GM21423 (cell line): Measurements from ENCODE around the gene PRLH.

Experiments
- ATAC-seq: cut with Tn5 transposase; IDR thresholded peaks from one replicate; pipeline ENCODE4 v1.9.1; 2021; ENCODE audit warnings: mild to moderate bottlenecking, moderate library complexity; ENCODE audit not compliant: unreplicated experiment

PRLH gene

DNA sequence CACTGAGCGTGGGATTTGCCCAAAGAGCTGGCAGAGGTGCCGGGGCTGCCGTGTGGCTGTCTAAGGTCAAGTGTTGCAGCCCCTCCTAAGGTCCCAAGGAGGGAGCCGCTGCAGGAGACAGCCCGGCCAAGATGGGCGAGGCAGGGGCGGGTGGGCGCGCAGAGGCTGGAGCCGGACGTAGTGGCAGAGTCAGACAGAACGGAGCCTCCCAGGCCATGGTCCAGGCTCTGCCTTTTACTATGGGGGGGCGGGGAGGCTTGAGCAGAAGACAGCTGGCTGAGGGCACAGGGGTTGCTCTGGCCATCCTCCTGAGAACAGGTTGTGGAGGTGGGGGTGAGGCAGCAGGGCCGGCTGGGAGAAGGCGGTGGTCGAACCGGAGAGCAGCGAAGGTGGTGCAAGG lies 27.5 kb upstream of the PRLH start:
- ATAC-seq = no peak

DNA sequence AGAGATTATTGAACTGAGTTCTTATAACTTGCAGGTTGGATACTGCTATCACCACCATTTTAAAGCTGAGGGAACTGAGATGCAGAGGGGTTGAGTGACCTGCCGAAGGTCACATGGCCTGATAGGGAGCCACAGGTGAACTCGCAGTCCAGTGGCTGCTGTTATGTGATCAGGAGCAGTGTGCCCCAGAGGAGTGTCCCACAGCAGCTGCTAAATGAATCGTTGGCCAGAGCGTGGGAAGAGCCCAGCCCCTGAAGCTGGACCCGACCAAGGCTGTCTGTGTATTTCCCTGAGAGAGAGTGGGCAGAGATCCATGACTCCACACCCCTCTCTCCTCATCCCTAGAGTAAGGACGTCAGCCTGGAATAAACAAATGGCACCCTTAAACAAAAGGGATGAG lies 26.7 kb upstream of the PRLH start:
- ATAC-seq = no peak

DNA sequence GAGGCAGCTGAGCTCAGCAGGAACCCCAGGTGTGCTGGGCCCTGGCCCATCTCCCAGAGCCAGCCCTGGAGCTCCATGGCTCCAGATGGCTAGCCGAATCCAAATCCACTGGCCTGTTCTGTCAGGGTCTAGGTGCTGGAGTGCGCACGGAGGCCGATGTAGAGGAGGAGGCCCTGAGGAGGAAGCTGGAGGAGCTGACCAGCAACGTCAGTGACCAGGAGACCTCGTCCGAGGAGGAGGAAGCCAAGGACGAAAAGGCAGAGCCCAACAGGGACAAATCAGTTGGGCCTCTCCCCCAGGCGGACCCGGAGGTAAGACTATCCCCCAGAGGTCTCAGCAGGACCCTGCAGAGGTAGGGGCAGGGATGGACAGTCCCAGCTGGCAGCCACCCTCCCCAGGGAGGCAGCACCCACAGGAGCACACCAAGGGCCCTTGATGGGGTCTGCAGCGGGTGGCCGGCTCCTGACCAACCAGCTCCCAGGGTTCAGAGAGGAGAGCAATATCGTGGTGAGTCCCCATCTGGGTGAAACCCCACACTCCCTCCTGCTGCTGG lies 26.1 kb upstream of the PRLH start:
- no peak for ATAC-seq

DNA sequence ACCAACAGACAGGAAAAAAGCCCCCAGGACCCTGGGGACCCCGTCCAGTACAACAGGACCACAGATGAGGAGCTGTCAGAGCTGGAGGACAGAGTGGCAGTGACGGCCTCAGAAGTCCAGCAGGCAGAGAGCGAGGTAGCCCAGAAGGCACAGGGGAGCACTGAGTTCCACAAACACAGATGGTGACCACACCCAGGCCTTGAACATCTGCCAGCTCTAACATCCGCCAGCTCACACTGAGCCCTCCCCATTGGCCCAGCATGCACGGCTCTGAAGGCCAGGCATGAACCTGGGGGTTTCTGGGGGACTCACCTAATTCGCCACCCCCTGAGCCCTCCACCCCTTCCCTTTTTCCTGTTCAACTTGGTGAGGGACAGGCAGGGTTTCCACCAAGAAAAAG lies 25.6 kb upstream of the PRLH start:
- no peak for ATAC-seq

DNA sequence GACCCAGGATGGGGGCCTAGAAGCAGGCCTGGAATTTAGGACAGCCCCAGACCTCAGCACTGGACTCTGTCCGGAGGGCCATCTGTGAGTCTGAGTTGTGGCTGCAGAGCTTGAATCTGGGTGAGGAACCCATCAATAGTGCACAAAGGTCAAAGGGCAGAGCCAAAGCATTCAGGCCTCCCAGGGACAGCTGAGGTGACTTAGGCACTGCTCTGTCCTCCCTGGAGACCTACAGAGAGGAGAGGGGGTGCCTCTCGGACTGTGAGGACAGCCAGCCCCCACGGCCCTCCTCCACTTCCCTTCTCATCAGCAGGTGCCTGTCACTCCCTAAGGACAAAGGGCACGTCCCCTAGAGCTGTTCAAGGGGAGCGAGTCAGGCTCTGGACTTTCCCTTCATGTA lies 25.1 kb upstream of the PRLH start:
- no peak for ATAC-seq

DNA sequence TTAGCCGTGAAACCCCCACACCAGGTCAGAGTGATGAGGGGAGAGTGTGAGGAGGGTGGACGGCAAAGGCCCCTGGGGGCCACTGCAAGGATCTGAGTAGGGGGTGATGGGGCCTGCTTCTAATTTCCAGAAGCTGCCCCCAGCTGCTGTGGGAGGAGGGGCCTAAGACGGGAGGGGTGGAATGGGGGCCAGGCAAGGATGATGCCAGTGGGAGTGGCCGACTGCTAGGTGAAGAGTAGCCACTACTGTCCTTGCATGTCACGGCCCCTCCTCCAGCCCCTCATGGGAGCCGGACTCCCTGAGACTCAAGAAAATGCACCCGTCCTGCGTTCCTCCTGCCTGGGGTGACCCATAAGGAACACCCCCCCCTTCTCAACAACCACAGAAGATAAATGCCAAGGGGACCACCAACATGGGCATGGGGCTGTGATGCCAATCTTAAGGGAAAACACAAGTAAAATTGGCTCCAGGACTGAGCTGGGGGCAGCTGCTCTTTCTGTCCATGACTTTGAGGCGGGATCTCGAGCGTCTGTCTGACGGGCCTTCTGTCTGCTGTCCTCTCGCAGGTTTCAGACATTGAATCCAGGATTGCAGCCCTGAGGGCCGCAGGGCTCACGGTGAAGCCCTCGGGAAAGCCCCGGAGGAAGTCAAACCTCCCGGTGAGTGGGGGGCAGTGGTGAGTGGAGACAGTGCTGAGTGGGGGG lies 24.2 kb upstream of the PRLH start:
- no peak for ATAC-seq

DNA sequence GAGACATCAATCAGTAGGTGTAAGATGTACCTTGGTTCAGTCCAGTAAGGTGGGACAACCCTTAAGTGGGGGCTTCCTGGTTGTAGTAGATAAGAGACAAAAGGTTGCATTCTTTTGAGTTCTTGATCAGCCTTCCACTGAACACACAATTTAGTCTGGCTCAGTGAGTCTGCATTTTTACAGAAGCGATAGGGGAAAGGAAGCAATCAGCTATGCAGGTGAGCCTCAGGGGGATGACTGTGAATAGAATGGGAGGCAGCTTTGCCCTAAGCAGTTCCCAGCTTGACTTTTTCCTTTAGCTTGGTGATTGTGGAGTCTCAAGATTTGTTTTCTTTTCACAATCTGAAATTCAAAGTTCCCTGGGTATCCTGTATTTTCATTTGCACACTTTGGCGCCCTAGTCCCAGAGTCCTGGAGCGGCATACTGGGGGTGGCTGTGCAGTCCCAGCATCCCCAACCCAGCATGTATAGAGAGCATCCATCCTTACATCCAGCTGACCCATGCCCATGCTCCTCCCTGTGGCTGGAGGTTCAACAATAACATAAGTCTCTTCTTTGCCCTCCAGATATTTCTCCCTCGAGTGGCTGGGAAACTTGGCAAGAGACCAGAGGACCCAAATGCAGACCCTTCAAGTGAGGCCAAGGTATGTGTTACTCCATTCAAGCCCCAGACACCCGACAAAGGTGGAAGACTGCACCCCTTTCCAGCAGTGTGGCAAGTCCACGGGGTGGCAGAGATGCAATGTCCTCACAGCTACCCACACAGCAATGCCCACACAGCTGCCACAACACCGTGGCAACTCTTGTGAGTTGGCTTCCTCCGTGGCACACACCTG lies 20.1 kb upstream of the PRLH start:
- no peak for ATAC-seq

DNA sequence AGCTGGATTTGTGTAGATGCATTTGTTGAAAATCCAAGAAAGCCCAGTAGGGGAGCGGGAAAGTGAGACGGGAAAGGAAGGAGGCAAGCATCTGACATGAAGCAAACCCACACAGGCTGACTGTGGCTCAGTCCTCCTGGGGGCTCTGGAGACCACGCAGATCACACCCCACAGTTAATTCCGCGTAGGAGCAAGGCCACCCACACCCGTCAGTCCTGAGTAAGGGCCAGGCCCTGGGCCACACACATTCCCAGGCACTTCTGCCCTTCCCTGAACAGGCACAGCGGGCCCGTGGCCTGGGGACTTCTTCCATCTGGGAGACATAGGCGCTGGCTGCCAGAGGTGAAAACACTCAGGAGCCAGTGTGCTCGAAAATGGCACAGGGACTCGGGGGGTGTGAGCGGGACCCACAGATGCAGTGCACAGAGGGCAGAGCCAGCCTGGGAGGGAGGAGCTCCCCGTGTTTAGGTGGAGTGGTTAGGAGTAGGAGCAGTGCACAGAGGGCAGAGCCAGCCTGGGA lies 19.4 kb upstream of the PRLH start:
- no peak for ATAC-seq

DNA sequence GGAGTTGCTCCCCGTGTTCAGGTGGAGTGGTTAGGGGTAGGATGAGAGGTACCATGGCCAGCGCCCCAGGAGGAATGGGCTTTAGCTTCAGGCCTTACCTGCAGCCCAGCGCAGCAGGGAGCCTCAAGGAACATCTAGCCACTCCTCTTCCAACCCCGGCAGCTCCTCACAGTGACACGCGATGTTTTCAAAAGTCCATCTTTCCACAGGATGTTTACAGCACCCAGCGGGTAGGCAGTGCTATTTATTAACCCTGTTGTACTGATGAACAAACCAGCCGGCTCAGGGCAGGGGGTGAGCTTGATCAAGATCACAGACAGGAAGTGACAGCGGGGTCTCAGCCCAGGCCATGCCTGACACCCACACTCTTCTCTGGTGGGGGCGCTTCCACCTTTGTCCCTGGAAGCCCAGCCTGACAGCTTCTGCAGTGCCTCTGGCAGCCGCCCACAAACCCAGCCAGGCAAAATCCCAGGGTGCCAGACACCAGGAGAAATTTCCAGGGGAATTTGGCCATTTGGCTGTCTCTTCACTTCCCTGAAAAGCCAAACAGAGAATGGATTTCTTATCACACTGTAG lies 18.4 kb upstream of the PRLH start:
- no peak for ATAC-seq

DNA sequence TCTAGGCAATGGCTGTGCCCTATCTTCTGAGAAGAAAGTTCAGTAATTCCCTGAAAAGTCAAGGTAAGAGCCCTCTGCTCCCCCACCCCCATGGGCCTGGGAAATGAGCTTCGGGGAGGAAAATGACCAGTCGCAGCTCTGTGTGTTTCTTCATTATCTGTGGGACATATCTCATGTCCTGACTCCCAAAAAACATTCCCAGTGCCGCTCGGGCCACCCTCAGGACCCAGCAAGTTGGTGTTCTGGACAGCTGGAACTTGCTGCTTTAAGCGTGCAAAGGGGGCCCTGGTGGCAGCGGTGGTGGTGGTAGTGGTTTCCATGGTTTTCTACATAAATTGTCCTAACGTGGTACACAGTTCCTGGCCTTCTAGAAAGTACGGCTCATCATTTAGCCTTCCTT lies 17.2 kb upstream of the PRLH start:
- ATAC-seq = no peak

DNA sequence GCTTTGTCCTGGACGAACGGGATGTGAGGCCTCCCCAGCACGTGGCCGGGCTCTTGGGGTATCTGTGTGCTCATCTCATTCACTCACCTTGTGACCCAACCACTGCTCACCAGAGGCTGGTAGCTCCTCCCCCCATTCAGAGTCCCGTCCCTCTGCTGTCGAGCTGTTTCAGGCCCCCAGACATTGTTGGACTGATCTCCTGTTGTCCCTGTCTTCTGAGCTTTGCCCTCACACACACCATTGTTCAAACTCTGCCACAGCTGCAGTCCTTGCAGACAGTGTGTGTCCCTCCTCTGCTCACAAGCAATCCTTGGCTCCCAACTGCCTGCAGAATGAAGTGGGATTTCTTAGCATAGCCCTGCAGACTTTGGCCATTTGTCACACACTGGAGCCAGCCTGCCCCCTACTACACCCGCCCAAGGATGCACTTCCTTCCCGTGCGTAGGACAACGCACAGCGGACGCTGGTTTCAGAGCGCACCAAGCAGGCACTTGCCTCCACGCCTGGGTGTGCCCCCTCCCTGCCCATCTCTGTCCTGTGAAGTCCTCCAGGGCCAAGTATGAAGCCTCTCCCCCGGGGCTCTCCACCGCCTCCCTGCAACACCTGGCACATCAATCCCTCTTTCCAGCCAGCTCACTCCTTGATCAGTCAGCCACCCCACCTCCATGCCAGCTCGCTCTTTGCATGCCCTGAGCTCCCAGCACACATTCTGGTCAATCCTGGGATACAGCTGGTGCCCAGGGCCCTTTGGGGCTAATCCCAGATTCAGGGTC lies 16.5 kb upstream of the PRLH start:
- ATAC-seq = no peak

DNA sequence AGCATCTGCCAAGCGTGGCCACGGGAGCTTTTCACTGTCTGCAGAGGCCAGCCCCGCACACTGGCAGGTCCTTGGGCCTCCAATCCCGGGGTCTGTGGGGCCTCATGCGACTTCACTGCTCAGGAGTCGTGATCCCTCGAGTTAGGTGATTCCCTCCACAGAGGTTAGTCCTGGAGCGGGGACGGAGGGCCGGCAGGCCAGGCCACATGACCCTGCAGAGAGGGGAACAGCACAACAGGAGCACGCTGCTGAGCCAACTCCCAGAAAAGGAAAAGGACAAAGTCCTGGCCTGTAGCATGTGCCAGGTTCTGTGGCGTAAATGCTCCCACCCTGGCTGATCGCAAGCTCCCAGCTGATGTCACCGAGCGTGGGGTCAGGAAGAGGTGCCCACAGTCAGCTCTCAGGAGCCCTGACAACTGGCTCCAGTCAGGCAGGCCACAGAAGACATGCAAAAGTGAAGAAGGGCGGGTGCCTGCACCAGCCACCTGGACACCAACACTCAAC lies 15.3 kb upstream of the PRLH start:
- no peak for ATAC-seq

DNA sequence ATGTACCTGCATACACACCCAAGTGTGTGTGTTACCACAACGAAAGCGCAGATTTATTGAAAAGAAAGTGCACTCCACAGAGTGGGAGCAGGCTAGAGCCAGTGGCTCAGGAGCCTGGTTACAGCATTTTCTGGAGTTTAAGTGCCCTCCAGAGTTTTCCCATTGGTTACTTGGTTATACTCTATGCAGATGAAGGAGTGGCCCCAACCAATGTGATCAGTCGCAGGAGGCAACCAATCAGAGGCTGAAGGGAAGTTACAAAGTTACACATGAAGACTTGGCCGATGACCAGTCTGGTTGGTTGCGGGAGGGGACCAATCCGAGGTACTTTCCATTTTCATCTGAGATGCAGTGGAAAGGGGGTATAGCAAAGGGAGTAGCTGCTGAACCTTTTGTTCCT lies 13.5 kb upstream of the PRLH start:
- ATAC-seq = no peak

DNA sequence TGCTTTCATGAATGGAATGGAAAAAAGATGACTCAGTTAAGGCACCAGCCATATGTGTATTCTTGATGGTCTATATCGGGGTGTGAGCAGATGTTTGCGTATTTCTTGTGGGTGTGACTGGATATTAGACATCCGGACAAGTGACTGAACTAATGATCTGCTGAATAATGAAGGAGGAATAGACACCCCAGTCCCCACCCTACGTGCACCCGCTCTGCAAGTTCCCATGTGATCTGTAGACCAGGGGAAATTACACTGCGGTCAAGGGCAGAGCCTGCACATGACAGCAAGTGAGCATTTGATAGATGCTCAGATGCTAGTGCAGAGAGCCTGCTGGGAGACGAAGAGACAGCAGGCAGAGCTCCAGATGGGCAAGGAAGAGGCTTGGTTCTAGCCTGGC lies 12.4 kb upstream of the PRLH start:
- no peak for ATAC-seq

DNA sequence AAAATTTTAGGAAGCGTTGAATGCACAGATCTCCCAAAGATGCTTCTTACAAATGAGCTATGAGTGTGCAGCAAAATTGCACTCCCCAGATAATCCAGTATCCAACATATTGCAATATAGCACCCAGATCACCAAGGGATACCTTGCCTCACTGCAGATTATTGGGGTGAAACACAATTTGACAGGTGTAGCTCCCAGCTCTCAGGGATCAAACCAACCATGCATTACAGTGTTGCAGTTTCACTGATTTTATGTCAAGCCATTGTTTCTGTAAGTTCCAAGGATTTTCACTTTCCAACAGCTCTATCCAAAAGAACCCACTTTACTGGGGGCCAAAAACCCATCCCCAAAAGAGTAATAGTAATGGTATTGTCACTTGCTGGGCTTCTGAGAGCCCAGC lies 10.8 kb upstream of the PRLH start:
- no peak for ATAC-seq

DNA sequence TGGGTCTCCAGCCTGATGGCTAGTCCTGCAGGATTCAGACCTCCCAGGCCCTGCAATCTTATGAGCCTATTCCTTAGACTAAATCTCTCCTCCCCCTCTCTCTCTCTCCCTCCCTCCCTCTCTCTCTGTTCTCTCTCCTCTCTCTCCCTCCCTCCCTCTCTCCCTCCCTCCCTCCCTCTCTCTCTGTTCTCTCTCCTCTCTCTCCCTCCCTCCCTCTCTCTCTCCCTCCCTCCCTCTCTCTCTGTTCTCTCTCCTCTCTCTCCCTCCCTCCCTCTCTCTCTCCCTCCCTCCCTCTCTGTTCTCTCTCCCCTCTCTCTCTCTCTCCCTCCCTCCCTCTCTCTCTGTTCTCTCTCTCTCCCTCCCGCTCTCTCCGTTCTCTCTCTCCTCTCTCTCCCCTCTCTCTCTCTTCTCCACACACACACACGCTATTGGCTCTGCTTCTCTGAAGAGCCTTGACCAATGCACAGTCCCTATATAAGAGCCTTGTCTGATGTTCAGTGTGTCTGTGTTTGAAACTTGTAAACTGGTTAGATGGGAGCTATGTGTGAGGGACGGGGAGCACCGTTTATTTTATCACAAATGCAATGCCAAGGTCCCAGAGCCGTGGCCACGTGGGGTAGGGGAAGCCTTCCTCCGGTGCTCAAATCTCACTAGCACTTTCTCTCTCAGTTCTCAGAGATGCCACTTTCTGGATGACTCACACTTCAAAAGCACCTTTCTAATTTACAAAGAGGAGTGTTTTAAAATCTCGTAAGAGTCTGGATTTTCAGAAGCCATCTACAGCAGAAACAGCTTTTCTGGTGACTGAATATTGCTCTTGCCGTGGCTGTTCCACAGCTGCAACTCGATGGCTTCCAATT lies 9.4 kb upstream of the PRLH start:
- peak; percentile 92 for ATAC-seq

DNA sequence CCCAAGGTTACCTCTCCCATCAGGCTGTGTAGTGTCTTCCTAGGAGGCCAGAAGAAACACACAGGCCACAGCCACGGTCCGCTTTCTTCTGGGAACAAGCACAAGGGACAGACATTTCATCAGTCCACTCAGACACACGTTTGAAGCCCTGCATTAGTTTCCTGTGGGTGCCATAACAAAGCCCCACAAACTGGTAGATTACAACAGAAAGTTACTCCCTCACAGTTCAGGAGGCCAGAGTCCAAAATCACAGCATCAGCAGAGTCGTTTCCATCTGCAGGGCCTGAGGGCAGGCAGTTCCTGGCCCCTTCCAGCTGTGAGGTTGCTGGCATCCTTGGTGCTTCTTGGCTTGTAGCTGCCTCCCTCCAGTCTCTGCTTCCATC lies 8.8 kb upstream of the PRLH start:
- ATAC-seq = peak; percentile 23

DNA sequence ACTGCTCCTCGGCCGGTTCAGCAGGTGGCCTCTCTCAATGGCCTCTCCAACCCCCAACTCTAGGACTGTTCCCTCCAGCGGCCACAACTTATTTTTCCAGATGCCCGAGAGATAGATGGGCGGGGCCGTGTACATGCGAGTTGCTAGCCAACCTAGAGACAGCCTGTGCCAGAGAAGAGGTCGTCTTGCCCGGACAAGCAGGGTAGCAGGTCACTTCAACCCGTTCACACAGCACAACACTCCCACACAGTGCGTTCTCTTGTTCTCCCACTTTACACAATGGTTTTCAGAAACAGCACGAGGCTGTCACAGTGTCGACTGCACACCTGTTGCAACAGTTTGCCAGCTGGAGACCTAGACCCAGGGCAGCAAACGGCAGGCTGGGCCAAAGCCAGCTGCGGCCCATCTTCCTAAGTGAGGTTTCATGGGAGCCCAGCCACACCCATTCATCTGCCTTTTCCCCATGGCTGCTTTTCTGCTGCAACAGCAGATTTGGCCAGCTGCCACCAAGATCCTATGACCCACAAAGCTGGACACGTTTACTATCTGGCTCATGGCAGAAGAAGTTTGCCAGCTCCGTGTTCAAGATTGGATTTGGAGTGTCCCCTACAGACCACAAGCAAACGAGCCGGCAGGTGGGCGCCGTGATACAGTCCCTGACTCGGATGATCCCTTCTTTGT lies 7.3 kb upstream of the PRLH start:
- ATAC-seq = no peak

DNA sequence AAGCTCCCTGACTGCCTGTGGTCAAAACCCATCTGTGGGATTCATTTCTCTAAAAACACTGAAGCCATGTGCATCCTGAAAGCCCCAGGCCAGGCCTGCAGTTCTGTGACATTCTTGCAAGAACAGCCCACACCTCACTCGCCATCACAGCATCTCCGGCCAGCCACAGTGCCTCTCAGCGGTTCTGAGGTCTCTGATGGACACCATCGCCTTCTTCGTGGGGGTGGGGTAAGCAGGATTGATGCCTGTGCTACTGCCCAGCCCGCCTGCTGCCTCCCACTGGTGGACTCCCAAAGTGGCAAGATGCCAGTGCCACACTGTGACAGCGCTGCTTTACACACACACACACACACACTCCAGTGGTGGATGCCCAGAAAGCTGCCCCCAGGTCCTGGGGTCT lies 5.2 kb upstream of the PRLH start:
- ATAC-seq = no peak
